PFSK-1 (cell line): ENCODE measurements around the gene NAV3.

Experiments used
- FOXP2 ChIP-seq: optimal IDR thresholded peaks from 2 replicates; pipeline ENCODE3; 2011; ENCODE audit warnings: borderline replicate concordance, control low read depth, inconsistent platforms; ENCODE audit not compliant: insufficient read depth; ENCODE audit errors: extremely low read length, extremely low read depth
- POLR2AphosphoS5 ChIP-seq: IDR thresholded peaks from 2 replicates; pipeline ENCODE4 v1.6.1; 2012; ENCODE audit warnings: low read depth, mild to moderate bottlenecking, control low read depth, low read length, moderate library complexity
- SIN3A ChIP-seq: IDR thresholded peaks from 2 replicates; pipeline ENCODE4 v1.6.1; 2012; ENCODE audit warnings: mild to moderate bottlenecking, low read length, moderate library complexity, borderline replicate concordance; ENCODE audit not compliant: insufficient read depth
- TAF1 ChIP-seq: IDR thresholded peaks from 2 replicates; pipeline ENCODE4 v1.6.1; 2012; ENCODE audit warnings: low read length, control low read depth, borderline replicate concordance; ENCODE audit not compliant: insufficient read depth
- TF ChIP-seq, protein P1 (sequence below), 2 experiments: IDR thresholded peaks; 2 replicates each; pipeline versions ENCODE4 v1.6.1 to v1.8.0; 2011 to 2012; ENCODE audit warnings: low read depth in 2 of 2, low read length in 2 of 2, control low read depth in 1 of 2, inconsistent platforms in 1 of 2, mild to moderate bottlenecking in 1 of 2, moderate library complexity in 1 of 2; ENCODE audit not compliant: insufficient read depth in 1 of 2

DNA sequence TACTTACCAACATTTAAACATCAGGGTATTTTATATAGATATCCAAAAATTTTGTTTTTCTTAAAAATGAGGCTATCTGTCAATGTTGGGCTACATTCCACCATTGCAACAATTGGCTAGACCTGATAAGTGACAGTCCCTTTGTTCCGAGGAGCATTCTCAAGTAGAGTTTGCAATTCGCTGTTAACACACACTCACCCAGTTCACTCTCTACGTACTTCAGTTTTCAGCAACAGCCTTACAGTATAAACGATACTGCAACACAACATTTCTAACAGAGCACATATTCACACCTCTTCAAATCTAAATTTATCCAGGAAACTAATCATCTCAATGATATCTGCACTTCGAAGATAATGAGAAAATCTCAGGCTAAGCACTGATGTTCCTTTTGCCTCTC lies 393.5 kb downstream of the NAV3 start:
- TF ChIP-seq SIN3A (no peak), POLR2AphosphoS5 (no peak), TAF1 (no peak), FOXP2 (no peak)
- TF ChIP-seq, protein P1, sequence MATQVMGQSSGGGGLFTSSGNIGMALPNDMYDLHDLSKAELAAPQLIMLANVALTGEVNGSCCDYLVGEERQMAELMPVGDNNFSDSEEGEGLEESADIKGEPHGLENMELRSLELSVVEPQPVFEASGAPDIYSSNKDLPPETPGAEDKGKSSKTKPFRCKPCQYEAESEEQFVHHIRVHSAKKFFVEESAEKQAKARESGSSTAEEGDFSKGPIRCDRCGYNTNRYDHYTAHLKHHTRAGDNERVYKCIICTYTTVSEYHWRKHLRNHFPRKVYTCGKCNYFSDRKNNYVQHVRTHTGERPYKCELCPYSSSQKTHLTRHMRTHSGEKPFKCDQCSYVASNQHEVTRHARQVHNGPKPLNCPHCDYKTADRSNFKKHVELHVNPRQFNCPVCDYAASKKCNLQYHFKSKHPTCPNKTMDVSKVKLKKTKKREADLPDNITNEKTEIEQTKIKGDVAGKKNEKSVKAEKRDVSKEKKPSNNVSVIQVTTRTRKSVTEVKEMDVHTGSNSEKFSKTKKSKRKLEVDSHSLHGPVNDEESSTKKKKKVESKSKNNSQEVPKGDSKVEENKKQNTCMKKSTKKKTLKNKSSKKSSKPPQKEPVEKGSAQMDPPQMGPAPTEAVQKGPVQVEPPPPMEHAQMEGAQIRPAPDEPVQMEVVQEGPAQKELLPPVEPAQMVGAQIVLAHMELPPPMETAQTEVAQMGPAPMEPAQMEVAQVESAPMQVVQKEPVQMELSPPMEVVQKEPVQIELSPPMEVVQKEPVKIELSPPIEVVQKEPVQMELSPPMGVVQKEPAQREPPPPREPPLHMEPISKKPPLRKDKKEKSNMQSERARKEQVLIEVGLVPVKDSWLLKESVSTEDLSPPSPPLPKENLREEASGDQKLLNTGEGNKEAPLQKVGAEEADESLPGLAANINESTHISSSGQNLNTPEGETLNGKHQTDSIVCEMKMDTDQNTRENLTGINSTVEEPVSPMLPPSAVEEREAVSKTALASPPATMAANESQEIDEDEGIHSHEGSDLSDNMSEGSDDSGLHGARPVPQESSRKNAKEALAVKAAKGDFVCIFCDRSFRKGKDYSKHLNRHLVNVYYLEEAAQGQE (IDR thresholded peaks at IDR 0.05; ENCODE audit: insufficient read depth in 1 of 2, low read depth in 2 of 2, low read length in 2 of 2), result no peak
